SU-DHL-6 (cell line): ENCODE measurements around the gene STAC.

Source experiments
- CTCF ChIP-seq: fragments of 200-600 bp; sonication (generic); IDR thresholded peaks from one replicate; pipeline ENCODE4 v1.5.1; 2017; ENCODE audit warnings: antibody characterized with exemption, mild to moderate bottlenecking, low read length, moderate library complexity; ENCODE audit not compliant: insufficient read depth, poor library complexity, severe bottlenecking
- EZH2phosphoT487 ChIP-seq: fragments of 200-600 bp; sonication (generic), shearing (Covaris generic); conservative IDR thresholded peaks from 2 replicates; pipeline ENCODE4 v1.6.1; 2018; ENCODE audit warnings: mild to moderate bottlenecking, antibody characterized with exemption, low read length, moderate library complexity, mixed read lengths

GRCh38 chr3:36455406-36455805 is 75.1 kb downstream of the STAC start:
- no peak for TF ChIP-seq CTCF
- no peak for TF ChIP-seq EZH2phosphoT487
